Caco-2 (cell line): ENCODE data around the gene ETNK1. TPM values are rescaled to one million over a fixed set of nuclear protein-coding genes. Genes with fewer than 3 reads are reported as not detected.

Experiments
- BruUV-seq: library from RNA; stranded (reverse); fragments of 400-500 nt; replicated peaks from 2 replicates; lab custom pipeline; 2021; lab: Mats Ljungman, UMichigan
- CTCF ChIA-PET: fragments of 300-600 bp; sonication (Branson Sonifier 250); formaldehyde crosslinking; loops from one replicate; lab custom pipeline; 2022; ENCODE audit warnings: antibody characterized with exemption; lab: Charles Lee
- POLR2A ChIA-PET: fragments of 300-600 bp; sonication (Branson Sonifier 250); formaldehyde crosslinking; loops from one replicate; lab custom pipeline; 2022; ENCODE audit warnings: antibody characterized with exemption; lab: Charles Lee
- DNase-seq, 2 experiments: peaks; one replicate each; pipeline versions ENCODE4 v3.0.0 to v3.0.0-alpha.2; 2020 to 2022
- H3K27me3 ChIP-seq: replicated peaks from 2 replicates; pipeline ENCODE4 v1.6.0; 2011; ENCODE audit warnings: low read length; ENCODE audit not compliant: control insufficient read depth, insufficient read depth
- H3K36me3 ChIP-seq: 2 replicates; pipeline ENCODE4 v1.5.1; 2011; ENCODE audit warnings: low read length; ENCODE audit not compliant: control insufficient read depth, insufficient read depth
- H3K4me1 ChIP-seq: fragments of 250-450 bp; sonication (Bioruptor Pico); 2 replicates; pipeline ENCODE4 v1.5.1; 2020; ENCODE audit warnings: mild to moderate bottlenecking
- H3K4me3 ChIP-seq: 2 replicates; pipeline ENCODE4 v1.5.1; 2011; ENCODE audit warnings: low read depth, mild to moderate bottlenecking, control low read depth, low read length
- H3K9me3 ChIP-seq: fragments of 250-450 bp; sonication (Bioruptor Pico); 2 replicates; pipeline ENCODE4 v1.5.1; 2020; ENCODE audit warnings: mild to moderate bottlenecking, moderate library complexity
- H3K27ac Mint-ChIP-seq: one replicate; pipeline ENCODE4 v1.8.0; 2022; ENCODE audit warnings: mixed read lengths; ENCODE audit not compliant: unreplicated experiment
- H3K27me3 Mint-ChIP-seq: one replicate; pipeline ENCODE4 v1.8.0; 2022; ENCODE audit warnings: mixed read lengths; ENCODE audit not compliant: insufficient read depth, unreplicated experiment
- H3K36me3 Mint-ChIP-seq: one replicate; pipeline ENCODE4 v1.8.0; 2022; ENCODE audit warnings: mild to moderate bottlenecking, mixed read lengths; ENCODE audit not compliant: insufficient read depth, unreplicated experiment
- H3K4me1 Mint-ChIP-seq: one replicate; pipeline ENCODE4 v1.8.0; 2022; ENCODE audit warnings: low read depth, mixed read lengths; ENCODE audit not compliant: unreplicated experiment
- H3K4me3 Mint-ChIP-seq: one replicate; pipeline ENCODE4 v1.8.0; 2022; ENCODE audit warnings: mild to moderate bottlenecking, moderate library complexity, mixed read lengths; ENCODE audit not compliant: unreplicated experiment
- H3K9me3 Mint-ChIP-seq: one replicate; pipeline ENCODE4 v1.8.0; 2022; ENCODE audit warnings: mixed read lengths; ENCODE audit not compliant: unreplicated experiment
- intact Hi-C: fragments of 100-400 bp; cut with micrococcal nuclease; formaldehyde crosslinking; loops from one replicate; pipeline ENCODE4 v1.10.0; 2022; ENCODE audit not compliant: unreplicated experiment
- total RNA-seq: library from RNA; stranded (reverse); gene quantifications from 2 replicates; pipeline ENCODE4 v1.2.3, GENCODE V29; 2022
- TF ChIP-seq, protein P1 (sequence below), 2 experiments: fragments of 200-600 bp in 1 of 2; IDR thresholded peaks; 1 replicate in 1 of 2; 2 replicates in 1 of 2; pipeline versions ENCODE4 v1.5.1 to v1.8.0; 2011 to 2022; ENCODE audit warnings: antibody characterized with exemption in 1 of 2, control low read depth in 1 of 2, inconsistent platforms in 1 of 2, low read depth in 1 of 2, low read length in 1 of 2, mild to moderate bottlenecking in 1 of 2, moderate library complexity in 1 of 2; ENCODE audit not compliant: insufficient read depth in 1 of 2, severe bottlenecking in 1 of 2, unreplicated experiment in 1 of 2

Gene ETNK1
- total RNA-seq, 1 experiment from 2014 or later: 78.7 TPM

DNA sequence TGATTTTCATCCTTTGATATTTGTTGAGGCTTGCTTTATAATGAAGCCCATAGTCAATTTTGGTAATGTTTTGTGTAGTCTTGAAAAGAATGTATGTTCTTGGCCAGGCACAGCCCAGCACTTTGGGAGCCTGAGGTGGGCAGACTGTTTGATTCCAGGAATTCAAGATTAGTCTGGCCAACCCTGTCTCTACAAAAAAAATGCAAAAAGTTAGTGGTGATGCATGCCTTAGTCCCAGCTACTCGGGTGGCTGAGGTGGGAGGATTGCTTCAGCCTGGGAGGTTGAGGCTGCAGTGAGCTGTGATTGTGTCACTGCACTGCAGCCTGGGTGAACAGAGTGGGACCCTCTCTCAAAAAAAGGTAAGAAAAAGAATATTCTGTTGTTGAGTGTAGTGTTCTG lies 10.8 kb downstream of the ETNK1 start:
- H3K36me3 Mint-ChIP-seq: peaks cover 25% of the 10 kb centered on the region
- intact Hi-C loops: no loop called here
- ChIA-PET POLR2A (interaction anchor here (1.5 kb wide), 1 partner anchor 11 kb away, joined by 3 read pairs; the partner anchor contains the start of gene ETNK1), CTCF (interaction anchor here (0.5 kb wide), 1 partner anchor 44 kb away, joined by 6 read pairs; no protein-coding TSS in a partner anchor)
- H3K4me1 Mint-ChIP-seq: peaks cover 6% of the 10 kb centered on the region
- no peak overlapping the region for H3K4me3 Mint-ChIP-seq
- H3K9me3 Mint-ChIP-seq: no peaks in the 10 kb centered on the region
- no peak overlapping the region for H3K27ac Mint-ChIP-seq
- no peaks in the 10 kb centered on the region for H3K4me1 ChIP-seq
- TF ChIP-seq, protein P1, sequence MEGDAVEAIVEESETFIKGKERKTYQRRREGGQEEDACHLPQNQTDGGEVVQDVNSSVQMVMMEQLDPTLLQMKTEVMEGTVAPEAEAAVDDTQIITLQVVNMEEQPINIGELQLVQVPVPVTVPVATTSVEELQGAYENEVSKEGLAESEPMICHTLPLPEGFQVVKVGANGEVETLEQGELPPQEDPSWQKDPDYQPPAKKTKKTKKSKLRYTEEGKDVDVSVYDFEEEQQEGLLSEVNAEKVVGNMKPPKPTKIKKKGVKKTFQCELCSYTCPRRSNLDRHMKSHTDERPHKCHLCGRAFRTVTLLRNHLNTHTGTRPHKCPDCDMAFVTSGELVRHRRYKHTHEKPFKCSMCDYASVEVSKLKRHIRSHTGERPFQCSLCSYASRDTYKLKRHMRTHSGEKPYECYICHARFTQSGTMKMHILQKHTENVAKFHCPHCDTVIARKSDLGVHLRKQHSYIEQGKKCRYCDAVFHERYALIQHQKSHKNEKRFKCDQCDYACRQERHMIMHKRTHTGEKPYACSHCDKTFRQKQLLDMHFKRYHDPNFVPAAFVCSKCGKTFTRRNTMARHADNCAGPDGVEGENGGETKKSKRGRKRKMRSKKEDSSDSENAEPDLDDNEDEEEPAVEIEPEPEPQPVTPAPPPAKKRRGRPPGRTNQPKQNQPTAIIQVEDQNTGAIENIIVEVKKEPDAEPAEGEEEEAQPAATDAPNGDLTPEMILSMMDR (IDR thresholded peaks at IDR 0.05; ENCODE audit: insufficient read depth in 1 of 2, low read depth in 1 of 2, low read length in 1 of 2, severe bottlenecking in 1 of 2, unreplicated experiment in 1 of 2): no peak
- H3K4me3 ChIP-seq: no peak overlapping the region
- H3K27me3 ChIP-seq: no peaks in the 10 kb centered on the region
- DNase-seq: no peak
- H3K9me3 ChIP-seq: no peaks in the 10 kb centered on the region
- BruUV-seq: no TSS peak
- H3K36me3 ChIP-seq: peaks cover 4% of the 10 kb centered on the region
- no peaks in the 10 kb centered on the region for H3K27me3 Mint-ChIP-seq

DNA sequence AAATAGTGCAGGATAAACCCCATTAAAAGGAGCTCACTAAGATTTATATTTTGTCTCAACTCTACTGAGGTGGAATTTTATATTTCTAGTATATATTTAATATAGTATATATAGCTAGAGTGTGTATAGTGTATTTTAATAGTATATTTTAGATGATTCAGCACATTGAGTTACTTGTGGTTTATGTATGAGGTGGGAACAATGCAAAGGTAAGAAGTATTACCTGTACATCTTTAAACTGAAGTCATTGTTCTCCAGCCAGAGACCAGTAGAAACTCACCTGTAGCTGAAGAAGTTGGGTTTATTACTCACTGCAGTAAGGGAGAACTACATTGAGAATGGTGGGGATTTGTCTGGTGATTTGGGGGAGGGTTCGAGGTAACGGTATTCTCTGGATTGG lies 15.9 kb downstream of the ETNK1 start:
- Mint-ChIP-seq H3K4me1 (peaks cover 18% of the 10 kb centered on the region), H3K27ac (no peak overlapping the region), H3K36me3 (peaks cover 6% of the 10 kb centered on the region), H3K9me3 (no peaks in the 10 kb centered on the region), H3K27me3 (no peaks in the 10 kb centered on the region), H3K4me3 (no peak overlapping the region)
- BruUV-seq: no TSS peak
- POLR2A ChIA-PET: interaction anchor here (0.6 kb wide), 1 partner anchor 32 kb away, joined by 6 read pairs; no protein-coding TSS in a partner anchor
- no peaks in the 10 kb centered on the region for H3K27me3 ChIP-seq
- DNase-seq: no peak
- CTCF ChIA-PET: interaction anchor here (0.5 kb wide), 1 partner anchor 42 kb away, joined by 3 read pairs; no protein-coding TSS in a partner anchor
- H3K36me3 ChIP-seq: no peaks in the 10 kb centered on the region; the same call in 1 of the 2 replicates
- no peaks in the 10 kb centered on the region for H3K9me3 ChIP-seq
- TF ChIP-seq, protein P1 (IDR thresholded peaks at IDR 0.05; ENCODE audit: insufficient read depth in 1 of 2, low read depth in 1 of 2, low read length in 1 of 2, severe bottlenecking in 1 of 2, unreplicated experiment in 1 of 2): no peak
- H3K4me1 ChIP-seq: no peaks in the 10 kb centered on the region
- intact Hi-C loops: no loop called here
- no peak overlapping the region for H3K4me3 ChIP-seq

DNA sequence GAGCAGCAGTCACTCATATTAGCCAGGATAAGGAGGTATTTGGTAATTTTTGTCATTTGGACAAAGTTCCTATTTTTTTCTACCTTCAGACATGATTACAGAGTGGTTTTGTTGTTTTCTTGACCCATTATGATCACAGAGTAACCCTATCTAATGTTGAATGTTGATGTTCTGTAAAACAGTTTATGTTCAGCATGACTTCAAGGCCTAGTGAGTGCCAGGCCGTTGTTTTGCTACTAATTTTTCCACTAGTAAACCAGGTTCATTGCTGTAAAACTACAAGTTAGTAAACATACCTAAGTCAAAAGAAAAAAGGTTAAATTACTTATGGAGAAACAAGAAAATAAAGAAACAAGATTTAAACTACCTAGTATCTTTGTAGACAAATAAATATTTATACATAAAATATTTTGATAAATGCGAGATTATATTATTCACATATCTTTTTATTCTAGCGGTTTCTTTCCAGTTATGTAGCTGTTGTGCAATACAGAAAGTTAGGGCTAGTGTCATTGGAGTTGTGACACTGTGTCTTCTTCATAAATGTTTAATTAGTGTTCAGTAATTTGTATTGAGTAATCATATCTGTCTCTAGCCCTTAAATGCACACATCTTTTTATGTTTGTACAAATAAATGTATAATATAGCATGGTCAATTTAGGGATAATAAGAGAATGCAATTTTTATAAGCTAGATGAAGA lies 16.5 kb downstream of the ETNK1 start:
- H3K4me1 Mint-ChIP-seq: peaks cover 18% of the 10 kb centered on the region

More for the DNA sequence above, 16.5 kb downstream of the ETNK1 start:
- CTCF ChIA-PET: no interaction called here
- intact Hi-C loops: no loop called here
- no peak for DNase-seq
- Histone ChIP-seq H3K4me1 (no peaks in the 10 kb centered on the region), H3K27me3 (no peaks in the 10 kb centered on the region), H3K4me3 (no peak overlapping the region), H3K9me3 (no peaks in the 10 kb centered on the region), H3K36me3 (no peaks in the 10 kb centered on the region; the same call in 1 of the 2 replicates)
- Mint-ChIP-seq H3K36me3 (peaks cover 6% of the 10 kb centered on the region), H3K27ac (no peak overlapping the region), H3K27me3 (no peaks in the 10 kb centered on the region), H3K9me3 (no peaks in the 10 kb centered on the region), H3K4me3 (no peak overlapping the region)
- TF ChIP-seq, protein P1 (IDR thresholded peaks at IDR 0.05; ENCODE audit: insufficient read depth in 1 of 2, low read depth in 1 of 2, low read length in 1 of 2, severe bottlenecking in 1 of 2, unreplicated experiment in 1 of 2): no peak
- POLR2A ChIA-PET: no interaction called here
- no TSS peak for BruUV-seq
